ENCODE measurements around the gene FARP1.
A peak's percentile ranks its signal among the peaks of the same experiment; 100 is the strongest.

Gene FARP1

DNA sequence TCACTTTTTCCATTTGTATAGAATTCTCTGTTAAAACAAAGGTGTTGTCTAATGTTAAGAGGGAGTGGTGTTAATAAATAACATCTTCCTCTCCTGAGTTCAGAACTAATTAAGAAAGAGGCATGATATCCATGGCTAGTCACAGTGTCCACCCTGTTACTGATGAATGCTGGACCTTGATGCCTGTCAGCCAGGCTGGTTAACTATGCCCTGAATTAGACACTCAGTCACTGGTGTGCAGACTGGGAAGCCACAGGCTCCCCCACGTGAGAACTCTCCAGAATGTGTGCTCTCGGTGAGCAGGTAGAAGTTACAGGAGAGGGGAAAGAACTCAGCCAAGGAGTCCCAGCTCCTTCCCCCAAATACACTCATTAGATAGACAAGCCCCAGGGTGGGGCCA, 90.2 kb downstream of the FARP1 start:
- DNase-seq = no peak

GRCh38 chr13:98234348-98234747, 91.5 kb downstream of the FARP1 start:
- no peak for DNase-seq

GRCh38 chr13:98236197-98236596, 93.3 kb downstream of the FARP1 start:
- DNase-seq = no peak

- DNase-seq = no peak
Measured at GRCh38 chr13:98237331-98237730, 94.4 kb downstream of the FARP1 start.

GRCh38 chr13:98239162-98240076, 96.5 kb downstream of the FARP1 start:
- DNase-seq = no peak

GRCh38 chr13:98240135-98240534, 97.2 kb downstream of the FARP1 start:
- no peak for DNase-seq

DNA sequence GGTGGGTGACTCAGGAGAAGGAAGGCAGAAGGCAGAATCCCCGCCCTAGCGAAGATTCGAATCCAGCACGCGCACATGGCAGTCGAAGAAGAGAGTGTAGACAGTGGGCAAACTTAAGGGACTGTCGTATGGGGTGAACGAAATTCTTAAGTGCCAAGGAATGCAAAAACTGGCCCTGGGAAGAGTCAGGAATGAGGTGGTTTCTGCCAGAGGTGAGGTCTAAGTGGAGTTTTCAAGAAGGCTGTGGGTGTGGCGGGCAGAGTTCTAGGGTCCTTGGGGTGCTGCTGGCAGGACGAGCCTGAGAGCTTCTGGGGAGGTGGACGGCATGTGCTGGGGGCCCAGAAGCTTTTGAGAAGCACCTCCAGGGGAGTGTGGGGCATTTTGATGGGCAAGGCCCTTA, 98.1 kb downstream of the FARP1 start:
- DNase-seq = no peak

GRCh38 chr13:98241976-98242375, 99.1 kb downstream of the FARP1 start:
- DNase-seq = no peak

DNA sequence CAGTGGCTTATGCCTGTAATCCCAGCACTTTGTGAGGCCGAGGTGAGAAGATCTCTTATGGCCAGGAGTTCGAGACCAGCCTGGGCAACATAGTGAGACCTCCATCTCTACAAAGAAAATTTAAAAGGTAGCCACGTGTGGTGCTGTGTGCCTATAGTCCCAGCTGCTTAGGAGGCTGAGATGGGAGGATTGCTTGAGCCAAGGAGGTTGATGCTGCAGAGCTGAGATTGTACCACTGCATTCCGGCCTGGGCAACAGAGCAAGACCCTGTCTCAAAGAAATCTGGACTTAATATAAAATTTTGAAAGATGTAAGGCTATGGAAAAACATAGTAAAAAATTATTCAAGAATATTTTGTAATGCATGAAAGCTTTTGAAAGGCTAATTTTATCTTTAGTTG, 99.5 kb downstream of the FARP1 start:
- DNase-seq = no peak

DNA sequence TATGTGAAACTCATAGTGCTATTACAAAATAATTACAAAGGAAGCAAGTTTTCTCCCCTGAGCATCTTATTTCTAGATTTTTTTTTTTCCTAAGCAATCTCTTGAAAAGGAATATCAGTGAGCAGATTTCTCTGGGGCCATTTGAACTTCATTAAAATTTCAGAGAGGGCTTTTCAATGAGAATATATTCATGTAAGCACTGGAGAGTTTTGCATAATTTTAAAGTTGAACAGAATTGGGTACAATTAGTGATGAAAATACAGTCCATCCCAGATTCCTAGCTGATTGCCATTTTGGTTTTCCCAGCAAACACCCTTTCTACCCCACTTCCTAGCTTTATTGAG, 101.0 kb downstream of the FARP1 start:
- DNase-seq = no peak

DNA sequence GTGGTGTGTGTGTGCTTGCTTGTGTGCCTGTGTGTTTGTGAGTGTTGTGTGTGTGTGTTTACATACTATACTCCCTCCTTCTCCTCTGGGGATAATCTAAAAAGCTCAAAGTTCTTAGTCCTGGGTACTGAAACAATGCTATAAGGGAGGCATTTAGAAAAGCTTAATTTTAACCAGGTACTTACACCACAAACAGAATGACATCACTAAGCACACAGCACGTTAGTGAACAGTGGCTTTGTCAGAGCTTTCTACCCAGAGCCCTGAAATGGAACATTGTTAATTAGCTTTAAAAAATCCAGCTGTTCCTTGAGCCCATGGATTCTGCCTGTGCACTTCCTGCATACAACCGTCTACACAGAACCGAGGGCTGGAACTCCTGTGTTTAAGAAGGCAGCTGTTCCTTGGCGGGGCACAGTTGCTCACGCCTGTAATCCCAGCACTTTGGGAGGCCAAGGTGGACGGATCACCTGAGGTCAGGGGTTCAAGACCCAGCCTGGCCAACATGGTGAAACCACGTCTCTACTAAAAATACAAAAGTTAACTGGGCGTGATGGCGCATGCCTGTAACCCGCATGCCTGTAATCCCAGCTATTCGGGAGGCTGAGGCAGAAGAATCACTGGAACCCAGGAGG, 103.8 kb downstream of the FARP1 start:
- DNase-seq = no peak

- no peak for DNase-seq
Measured at GRCh38 chr13:98251708-98252107, 108.8 kb downstream of the FARP1 start.

DNA sequence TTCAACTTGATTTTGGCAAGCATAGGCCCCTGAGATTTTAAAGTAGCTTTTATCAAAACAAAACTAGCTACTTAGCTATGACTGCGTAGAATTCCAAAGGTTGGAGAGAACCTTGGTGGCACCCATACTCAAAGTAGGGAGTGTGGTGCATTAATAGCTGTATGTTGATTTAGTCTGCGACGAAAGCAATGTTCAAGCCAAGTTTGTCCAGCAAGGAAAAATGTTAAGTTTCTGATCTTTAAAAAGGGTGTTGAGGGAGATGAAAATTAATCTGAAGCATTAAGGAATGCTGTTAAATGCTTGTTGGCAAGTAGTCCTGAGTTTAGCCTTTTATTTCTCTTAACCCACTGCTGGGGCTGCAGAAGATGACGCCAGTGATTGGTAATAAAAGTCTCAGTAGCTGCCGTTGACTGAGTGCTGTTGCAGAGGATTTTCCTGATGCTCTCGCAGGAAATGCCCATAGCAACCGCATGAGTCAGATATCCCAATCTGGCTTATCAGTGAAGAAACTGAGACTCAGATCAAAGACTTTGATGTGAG, 110.1 kb downstream of the FARP1 start:
- DNase-seq = no peak

DNA sequence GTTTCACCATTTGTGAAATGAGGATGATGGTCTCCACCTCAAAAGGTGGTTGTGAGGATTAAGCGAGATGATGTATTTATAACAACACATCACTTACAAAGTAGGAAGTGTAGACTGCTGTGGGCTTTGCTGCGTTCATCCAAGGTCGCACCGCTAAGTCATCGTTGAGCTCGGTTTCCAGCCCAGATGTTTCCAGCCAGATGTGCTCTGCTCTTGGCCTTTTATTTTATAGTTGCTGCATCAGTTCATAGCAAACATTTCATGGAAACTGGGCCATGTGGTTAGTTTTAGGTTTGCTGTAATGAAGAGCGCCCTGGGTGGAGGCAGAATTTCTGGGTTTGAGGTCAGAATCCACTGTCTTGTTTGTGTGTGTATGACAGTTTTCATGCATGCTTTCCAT, 110.6 kb downstream of the FARP1 start:
- peak; percentile 58 for DNase-seq

DNA sequence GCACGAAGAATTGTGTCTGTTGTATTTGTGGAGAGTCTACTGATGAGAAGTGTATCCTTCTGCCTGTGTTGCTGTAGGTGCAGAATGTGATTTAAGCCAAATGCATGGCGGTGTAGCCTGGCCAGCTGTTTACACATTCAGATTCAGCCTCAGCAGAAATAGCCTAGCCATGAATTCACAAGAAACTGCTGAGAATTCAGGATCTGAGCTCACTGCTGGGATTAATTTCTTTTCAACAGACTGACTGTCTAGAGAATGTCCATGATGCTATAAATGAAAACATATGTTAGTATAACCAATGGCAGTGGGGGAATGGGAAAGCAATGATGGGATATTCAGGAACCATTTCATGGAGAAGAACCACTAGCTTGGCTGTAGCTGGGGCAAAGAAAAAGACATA, 111.6 kb downstream of the FARP1 start:
- DNase-seq = no peak

GRCh38 chr13:98258226-98258625, 115.3 kb downstream of the FARP1 start:
- DNase-seq = no peak

DNA sequence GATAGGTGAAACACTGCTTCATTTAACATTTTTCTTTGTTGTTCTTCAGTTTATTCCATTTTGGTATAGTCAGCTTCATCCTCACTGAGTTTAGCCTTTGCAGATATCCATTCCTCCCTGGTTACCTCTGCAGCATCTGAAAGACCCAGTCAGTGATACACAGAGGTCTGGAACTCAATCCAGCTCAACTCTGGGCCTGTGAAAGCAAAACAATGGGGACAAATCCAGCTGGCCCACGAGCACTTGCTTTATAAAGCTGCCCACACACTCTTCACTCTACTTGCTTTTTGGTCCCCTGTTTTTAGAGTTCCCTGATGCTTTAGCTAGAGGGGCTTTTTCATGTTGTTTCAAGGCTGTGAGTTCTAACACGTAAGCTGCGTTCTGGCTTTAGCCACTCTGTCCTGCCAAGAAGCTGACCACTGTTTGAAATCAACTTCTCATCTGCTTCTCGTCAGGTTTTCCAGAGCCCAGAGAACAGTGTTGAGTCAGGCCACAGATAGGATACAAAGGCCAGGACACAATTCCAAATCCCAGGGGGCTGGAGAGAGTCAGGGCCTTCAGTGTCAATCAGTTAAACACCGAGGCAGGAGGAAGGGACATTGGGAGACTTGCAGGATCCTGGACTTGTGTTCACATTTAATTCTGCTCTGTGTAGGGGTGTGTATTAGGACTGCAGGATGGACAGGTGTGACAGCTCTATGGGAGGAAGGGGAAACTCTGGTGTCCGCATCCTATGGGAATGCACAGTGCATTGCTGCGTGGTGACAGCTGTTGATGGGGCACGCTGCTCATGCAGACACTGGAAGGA, 117.7 kb downstream of the FARP1 start:
- no peak for DNase-seq

DNA sequence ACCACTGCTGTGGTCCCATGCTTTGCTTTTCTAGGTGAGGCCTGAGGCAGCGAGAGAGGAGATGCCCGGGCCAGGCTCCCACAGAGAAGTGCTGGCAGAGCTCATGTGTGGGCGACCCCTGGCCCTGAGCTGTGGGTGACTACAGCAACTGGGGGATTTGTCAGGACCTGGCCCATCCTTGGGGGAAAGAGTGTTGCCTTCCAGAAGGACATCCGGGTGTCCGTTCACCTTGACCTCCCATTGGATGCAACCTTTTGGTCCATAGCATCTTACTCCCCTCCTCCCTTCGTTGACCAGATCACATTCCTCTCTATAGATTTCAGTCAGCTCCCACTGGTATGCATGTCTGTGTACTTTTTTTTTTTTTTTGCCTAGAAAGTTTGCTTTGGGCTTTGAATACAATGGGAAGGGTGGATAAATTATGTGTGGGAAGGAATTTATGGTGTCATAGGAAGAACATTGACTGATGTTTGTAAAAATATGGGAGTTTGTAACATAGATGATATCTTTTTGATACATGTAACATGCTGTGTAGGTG, 118.3 kb downstream of the FARP1 start:
- DNase-seq = no peak

DNA sequence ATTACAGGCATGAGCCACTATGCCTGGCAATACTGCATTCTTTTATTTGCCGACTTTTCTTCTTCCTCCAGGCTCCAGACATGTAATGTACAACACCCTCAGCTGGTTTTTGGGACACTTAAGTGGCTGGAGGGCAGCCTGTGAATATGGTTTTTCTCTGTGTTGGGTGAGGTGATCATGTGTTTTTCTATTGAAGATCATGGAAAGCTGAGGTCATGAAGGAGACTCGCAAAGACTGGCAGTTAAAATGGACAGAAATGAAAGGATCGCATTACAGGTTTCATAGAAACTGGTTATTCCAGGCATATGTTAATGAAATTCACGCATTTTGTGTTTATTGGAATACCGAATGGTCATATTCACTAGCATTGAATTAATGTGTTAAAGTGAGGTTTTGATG, 119.4 kb downstream of the FARP1 start:
- DNase-seq = no peak

- DNase-seq = no peak
Measured at GRCh38 chr13:98263841-98264240, 120.9 kb downstream of the FARP1 start.

- no peak for DNase-seq
Measured at GRCh38 chr13:98264877-98265276, 122.0 kb downstream of the FARP1 start.

DNA sequence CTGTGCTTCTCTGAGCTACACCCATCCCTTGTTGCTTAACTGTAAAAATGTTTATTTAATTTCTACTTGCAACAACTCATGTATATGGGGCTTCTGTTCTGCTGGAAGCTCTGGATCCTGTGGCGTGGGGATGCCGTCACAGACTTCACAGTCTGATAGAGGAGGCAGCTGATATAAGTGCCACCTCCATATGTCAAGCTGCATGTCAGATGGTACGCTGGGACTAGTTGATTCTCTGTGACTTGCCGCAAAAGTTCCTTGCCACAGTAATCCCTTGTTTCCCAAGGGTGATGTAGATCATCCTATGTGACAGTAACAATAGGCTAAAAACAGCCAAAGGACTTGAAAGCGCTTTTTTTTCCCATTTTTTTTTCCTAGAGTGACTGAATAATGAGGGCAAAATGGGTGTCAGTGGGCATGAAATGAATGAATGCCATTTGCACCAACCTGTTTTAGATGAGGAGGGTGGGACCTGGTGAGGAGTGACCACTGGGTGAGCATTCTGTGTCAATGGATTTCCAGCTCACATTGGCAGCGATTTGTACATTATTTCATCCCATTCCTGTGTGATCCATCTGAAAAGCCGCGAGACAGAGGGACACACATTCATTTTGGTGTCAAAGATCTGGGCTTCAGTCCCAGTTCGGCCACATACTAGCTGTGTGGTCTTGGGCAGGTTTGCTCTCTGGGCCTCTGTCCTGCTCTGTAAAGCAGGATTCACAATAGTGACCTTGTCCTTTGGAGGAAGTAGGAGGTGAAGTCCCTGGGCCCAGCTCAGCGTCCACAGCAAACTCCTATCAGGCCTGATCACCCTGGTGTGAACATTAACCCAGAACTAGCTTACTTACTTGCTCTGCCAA, 123.0 kb downstream of the FARP1 start:
- no peak for DNase-seq
